WTC11 (cell line): ENCODE data around the gene CTNND2. TPM values are rescaled to one million over a fixed set of nuclear protein-coding genes. Genes with fewer than 3 reads are reported as not detected.

Experiments used
- ATAC-seq: fragments of 200-7000 bp; cut with Tn5 transposase; 2 replicates; pipeline ENCODE4 v1.10.0; 2021; ENCODE audit warnings: mild to moderate bottlenecking, moderate library complexity
- CTCF ChIA-PET: fragments of 300-600 bp; sonication (Branson Sonifier 250); formaldehyde crosslinking; loops from one replicate; lab custom pipeline; 2021; ENCODE audit warnings: antibody characterized with exemption; lab: Charles Lee
- POLR2A ChIA-PET: fragments of 350-600 bp; sonication (Branson Sonifier 250); formaldehyde crosslinking; loops from one replicate; lab custom pipeline; 2021; ENCODE audit warnings: antibody characterized with exemption; lab: Charles Lee
- DNase-seq: peaks from one replicate; pipeline ENCODE4 v3.0.0; 2021; ENCODE audit warnings: low spot score
- H3K27ac Mint-ChIP-seq: 2 replicates; pipeline ENCODE4 v1.8.0; 2021; ENCODE audit warnings: mixed read lengths
- H3K27me3 Mint-ChIP-seq: 2 replicates; pipeline ENCODE4 v1.8.0; 2021; ENCODE audit warnings: low read depth, mild to moderate bottlenecking, moderate library complexity, mixed read lengths
- H3K36me3 Mint-ChIP-seq: 2 replicates; pipeline ENCODE4 v1.8.0; 2021; ENCODE audit warnings: mixed read lengths
- H3K4me1 Mint-ChIP-seq: 2 replicates; pipeline ENCODE4 v1.8.0; 2022; ENCODE audit warnings: mixed read lengths
- H3K4me3 Mint-ChIP-seq: 2 replicates; pipeline ENCODE4 v1.8.0; 2021; ENCODE audit warnings: mild to moderate bottlenecking, moderate library complexity, mixed read lengths
- H3K9me3 Mint-ChIP-seq: 2 replicates; pipeline ENCODE4 v1.8.0; 2021; ENCODE audit warnings: mixed read lengths
- ARID4B ChIP-seq: sonication (generic); formaldehyde crosslinking; IDR thresholded peaks from 2 replicates; pipeline ENCODE4 v1.8.0; 2023; ENCODE audit warnings: missing genetic modification reagents, mild to moderate bottlenecking, borderline replicate concordance
- CDX4 ChIP-seq: fragments of 250-450 bp; sonication (Bioruptor Pico); IDR thresholded peaks from 2 replicates; pipeline ENCODE4 v1.9.0; 2021; ENCODE audit warnings: moderate library complexity, mild to moderate bottlenecking, inconsistent platforms, borderline replicate concordance
- CTCF ChIP-seq: fragments of 200-600 bp; IDR thresholded peaks from 2 replicates; pipeline ENCODE4 v1.8.0; 2022; ENCODE audit warnings: antibody characterized with exemption
- ESRRA ChIP-seq: sonication (generic); formaldehyde crosslinking; IDR thresholded peaks from 2 replicates; pipeline ENCODE4 v1.8.1; 2022; ENCODE audit warnings: mild to moderate bottlenecking, missing genetic modification reagents, borderline replicate concordance
- FOXK1 ChIP-seq: sonication (generic); formaldehyde crosslinking; IDR thresholded peaks from 2 replicates; pipeline ENCODE4 v1.8.0; 2022; ENCODE audit warnings: mild to moderate bottlenecking, moderate library complexity, missing genetic modification reagents
- GTF2I ChIP-seq: fragments of 250-450 bp; sonication (Bioruptor Pico); conservative IDR thresholded peaks from 2 replicates; pipeline ENCODE4 v1.4.0; 2021; ENCODE audit warnings: mild to moderate bottlenecking
- IRF2 ChIP-seq: sonication (generic); formaldehyde crosslinking; IDR thresholded peaks from 2 replicates; pipeline ENCODE4 v1.8.0; 2022; ENCODE audit warnings: low read depth, missing genetic modification reagents, borderline replicate concordance
- JAZF1 ChIP-seq: fragments of 250-450 bp; sonication (Bioruptor Pico); IDR thresholded peaks from 2 replicates; pipeline ENCODE4 v1.9.0; 2021; ENCODE audit warnings: moderate library complexity, mild to moderate bottlenecking, inconsistent platforms
- JUN ChIP-seq: sonication (generic); formaldehyde crosslinking; IDR thresholded peaks from 2 replicates; pipeline ENCODE4 v1.8.0; 2023; ENCODE audit warnings: mild to moderate bottlenecking, missing genetic modification reagents
- MAX ChIP-seq: sonication (generic); formaldehyde crosslinking; IDR thresholded peaks from 2 replicates; pipeline ENCODE4 v1.8.0; 2022; ENCODE audit warnings: mild to moderate bottlenecking, missing genetic modification reagents
- MYBL2 ChIP-seq: sonication (generic); formaldehyde crosslinking; IDR thresholded peaks from 2 replicates; pipeline ENCODE4 v1.8.1; 2023; ENCODE audit warnings: mild to moderate bottlenecking, moderate library complexity, missing genetic modification reagents
- NR2C2 ChIP-seq: sonication (generic); formaldehyde crosslinking; IDR thresholded peaks from 2 replicates; pipeline ENCODE4 v1.8.0; 2022; ENCODE audit warnings: mild to moderate bottlenecking, missing genetic modification reagents
- PREB ChIP-seq: sonication (generic); formaldehyde crosslinking; IDR thresholded peaks from 2 replicates; pipeline ENCODE4 v1.8.1; 2022; ENCODE audit warnings: mild to moderate bottlenecking, missing genetic modification reagents, moderate library complexity, borderline replicate concordance
- SMAD3 ChIP-seq: sonication (generic); formaldehyde crosslinking; IDR thresholded peaks from 2 replicates; pipeline ENCODE4 v1.8.0; 2022; ENCODE audit warnings: missing genetic modification reagents, mild to moderate bottlenecking, borderline replicate concordance
- TP53 ChIP-seq: sonication (generic); formaldehyde crosslinking; IDR thresholded peaks from 2 replicates; pipeline ENCODE4 v1.8.1; 2023; ENCODE audit warnings: mild to moderate bottlenecking, missing genetic modification reagents
- USF1 ChIP-seq: sonication (generic); formaldehyde crosslinking; IDR thresholded peaks from 2 replicates; pipeline ENCODE4 v1.8.0; 2022; ENCODE audit warnings: mild to moderate bottlenecking, missing genetic modification reagents
- ZBTB43 ChIP-seq: sonication (generic); formaldehyde crosslinking; IDR thresholded peaks from 2 replicates; pipeline ENCODE4 v1.8.1; 2023; ENCODE audit warnings: mild to moderate bottlenecking, missing genetic modification reagents
- ZNF263 ChIP-seq: sonication (generic); formaldehyde crosslinking; IDR thresholded peaks from 2 replicates; pipeline ENCODE4 v1.8.1; 2022; ENCODE audit warnings: low read depth, mild to moderate bottlenecking, moderate library complexity, missing genetic modification reagents
- ZNF532 ChIP-seq: fragments of 250-450 bp; sonication (Bioruptor Pico); IDR thresholded peaks from 2 replicates; pipeline ENCODE4 v1.9.0; 2021; ENCODE audit warnings: mild to moderate bottlenecking, borderline replicate concordance
- total RNA-seq: library from RNA; stranded (reverse); gene quantifications from 3 replicates; pipeline ENCODE4 v1.2.3, GENCODE V29; 2021

Gene CTNND2
- total RNA-seq, 1 experiment from 2014 or later, result 11.9 TPM

DNA sequence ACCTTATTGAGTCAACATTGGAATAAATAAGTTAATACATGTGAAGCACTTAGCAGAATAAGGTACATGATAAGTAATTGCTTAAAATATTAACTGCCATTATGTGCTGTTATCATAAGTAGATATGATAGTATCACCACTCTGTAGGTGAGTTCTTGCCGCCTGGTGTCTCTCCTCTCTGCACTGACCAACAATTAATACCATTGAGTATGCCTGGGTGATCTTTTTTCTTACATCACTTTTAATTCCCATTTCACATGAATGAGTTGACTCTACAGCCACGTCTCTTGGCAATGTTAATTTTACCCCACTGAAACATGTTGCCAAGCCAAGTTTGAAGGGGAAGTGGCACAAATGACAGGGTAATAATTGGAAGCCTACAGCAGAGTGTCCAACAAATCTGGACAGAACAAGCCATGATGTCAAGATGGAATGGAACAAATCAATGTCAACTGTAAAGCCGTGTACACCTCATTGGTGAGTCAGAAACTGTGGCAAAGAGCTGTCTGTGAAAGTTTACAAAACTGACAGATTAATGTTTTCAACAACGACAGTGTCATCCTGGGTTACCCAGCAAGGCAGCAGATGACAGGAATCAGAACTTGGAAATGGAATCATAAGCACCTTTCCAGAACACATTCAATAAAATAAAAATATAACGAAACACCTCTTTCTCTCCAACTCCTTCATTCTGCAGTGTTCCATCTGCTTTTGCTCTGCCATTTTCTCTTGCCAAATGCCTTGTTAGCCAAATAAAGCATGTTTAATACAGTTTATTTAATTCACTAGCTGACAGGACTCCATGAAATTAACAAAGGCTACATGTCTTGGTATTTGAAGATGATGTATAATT, 330.9 kb downstream of the CTNND2 start:
- H3K36me3 Mint-ChIP-seq, result no peaks in the 10 kb centered on the region
- peaks cover 9% of the 10 kb centered on the region for H3K4me1 Mint-ChIP-seq
- H3K4me3 Mint-ChIP-seq, result no peak overlapping the region
- no peak overlapping the region for H3K27ac Mint-ChIP-seq
- TF ChIP-seq MAX (CRISPR knock-in tag), result no peak
- no peak for TF ChIP-seq ZNF532
- TF ChIP-seq NR2C2 (CRISPR knock-in tag), result no peak
- no peak for TF ChIP-seq FOXK1 (CRISPR knock-in tag)
- no peak for TF ChIP-seq GTF2I (CRISPR knock-in tag)
- no peak for TF ChIP-seq SMAD3
- no peak for TF ChIP-seq ESRRA (CRISPR knock-in tag)
- TF ChIP-seq PREB (CRISPR knock-in tag), result no peak
- no peak for TF ChIP-seq IRF2
- TF ChIP-seq JUN (CRISPR knock-in tag), result no peak
- TF ChIP-seq USF1 (CRISPR knock-in tag), result no peak
- no peak for TF ChIP-seq CDX4 (CRISPR knock-in tag)
- no peak for TF ChIP-seq TP53 (CRISPR knock-in tag)
- TF ChIP-seq JAZF1 (CRISPR knock-in tag), result no peak
- TF ChIP-seq, all 79 proteins: peak for 0
- ChIA-PET POLR2A (interaction anchor here (0.6 kb wide), 1 partner anchor 15 kb away, joined by 3 read pairs; no protein-coding TSS in a partner anchor), CTCF (no interaction called here)
- ATAC-seq (no peak), DNase-seq (no peak)
- H3K27me3 Mint-ChIP-seq, result no peaks in the 10 kb centered on the region
- H3K9me3 Mint-ChIP-seq, result no peaks in the 10 kb centered on the region

DNA sequence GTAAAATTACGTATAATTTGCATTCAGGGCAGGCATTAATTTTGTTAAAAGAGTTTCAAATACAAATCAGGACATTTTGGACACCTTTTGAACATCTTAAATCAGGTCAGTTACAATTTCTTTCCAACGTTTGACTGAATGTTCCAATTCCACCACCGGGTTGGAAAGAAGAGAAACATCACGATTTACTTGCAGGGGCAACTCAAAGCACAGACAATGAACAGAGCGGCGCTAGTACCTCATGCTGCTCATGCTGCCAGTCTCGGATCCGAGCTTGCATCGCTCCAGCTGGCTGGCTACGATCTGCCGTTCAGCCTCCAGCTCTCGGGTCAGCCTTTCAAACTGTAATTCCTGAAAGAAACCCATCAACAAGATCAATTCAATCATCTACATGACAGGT, 339.5 kb downstream of the CTNND2 start:
- no peaks in the 10 kb centered on the region for H3K36me3 Mint-ChIP-seq
- no peaks in the 10 kb centered on the region; the same call in 1 of the 2 replicates for H3K9me3 Mint-ChIP-seq
- no peak for ATAC-seq
- H3K27me3 Mint-ChIP-seq, result no peaks in the 10 kb centered on the region
- no peak for DNase-seq
- H3K27ac Mint-ChIP-seq, result no peak overlapping the region
- peaks cover 3% of the 10 kb centered on the region for H3K4me1 Mint-ChIP-seq
- no peak overlapping the region for H3K4me3 Mint-ChIP-seq
- ChIA-PET CTCF (no interaction called here), POLR2A (no interaction called here)
- TF ChIP-seq CTCF (no peak), ZBTB43 (CRISPR knock-in tag) (no peak), MAX (CRISPR knock-in tag) (no peak), ZNF263 (CRISPR knock-in tag) (no peak), MYBL2 (CRISPR knock-in tag) (no peak), ARID4B (CRISPR knock-in tag) (no peak)
